GM19468 (cell line): ENCODE measurements around the gene LMO7.
A peak's percentile ranks its signal among the peaks of the same experiment; 100 is the strongest.
"Not testable (repeated sequence)": the region's sequence is repeated elsewhere in the genome, so short reads cannot be mapped to it uniquely, and the experiment has no call there.

Source experiments
- ATAC-seq: cut with Tn5 transposase; IDR thresholded peaks from one replicate; pipeline ENCODE4 v1.9.1; 2021; ENCODE audit warnings: mild to moderate bottlenecking, moderate library complexity, moderate number of reproducible peaks; ENCODE audit not compliant: unreplicated experiment; ENCODE audit errors: extremely low read depth

The LMO7 gene

GRCh38 chr13:75736173-75736572 is 100.0 kb downstream of the LMO7 start:
- no peak for ATAC-seq

- no peak for ATAC-seq
Measured at GRCh38 chr13:75738841-75739240, 102.7 kb downstream of the LMO7 start.

- ATAC-seq, result no peak
Measured at GRCh38 chr13:75739244-75739868, 103.2 kb downstream of the LMO7 start.

- no peak for ATAC-seq
Measured at GRCh38 chr13:75740031-75740430, 103.9 kb downstream of the LMO7 start.

GRCh38 chr13:75743072-75743471 is 106.9 kb downstream of the LMO7 start:
- ATAC-seq, result not testable (repeated sequence)

- ATAC-seq, result no peak
Measured at GRCh38 chr13:75744127-75744526, 108.0 kb downstream of the LMO7 start.

GRCh38 chr13:75745387-75745786 is 109.3 kb downstream of the LMO7 start:
- no peak for ATAC-seq

GRCh38 chr13:75748874-75749273 is 112.7 kb downstream of the LMO7 start:
- no peak for ATAC-seq

- no peak for ATAC-seq
Measured at GRCh38 chr13:75749407-75749806, 113.3 kb downstream of the LMO7 start.

- no peak for ATAC-seq
Measured at GRCh38 chr13:75751350-75751749, 115.2 kb downstream of the LMO7 start.

GRCh38 chr13:75752826-75753225 is 116.7 kb downstream of the LMO7 start:
- ATAC-seq, result no peak

GRCh38 chr13:75754936-75755335 is 118.8 kb downstream of the LMO7 start:
- no peak for ATAC-seq

- no peak for ATAC-seq
Measured at GRCh38 chr13:75757336-75757735, 121.2 kb downstream of the LMO7 start.

- ATAC-seq, result no peak
Measured at GRCh38 chr13:75759531-75759930, 123.4 kb downstream of the LMO7 start.

GRCh38 chr13:75760131-75761021 is 124.2 kb downstream of the LMO7 start:
- ATAC-seq, result peak; percentile 33

- ATAC-seq, result no peak
Measured at GRCh38 chr13:75761369-75761768, 125.2 kb downstream of the LMO7 start.

- peak; percentile 95 for ATAC-seq
Measured at GRCh38 chr13:75762076-75762937, 126.2 kb downstream of the LMO7 start.

GRCh38 chr13:75762955-75763354 is 126.8 kb downstream of the LMO7 start:
- ATAC-seq, result no peak

- ATAC-seq, result no peak
Measured at GRCh38 chr13:75763512-75763911, 127.4 kb downstream of the LMO7 start.

- no peak for ATAC-seq
Measured at GRCh38 chr13:75764251-75764925, 128.3 kb downstream of the LMO7 start.
